ENCODE results near the gene HECW1.

DNA sequence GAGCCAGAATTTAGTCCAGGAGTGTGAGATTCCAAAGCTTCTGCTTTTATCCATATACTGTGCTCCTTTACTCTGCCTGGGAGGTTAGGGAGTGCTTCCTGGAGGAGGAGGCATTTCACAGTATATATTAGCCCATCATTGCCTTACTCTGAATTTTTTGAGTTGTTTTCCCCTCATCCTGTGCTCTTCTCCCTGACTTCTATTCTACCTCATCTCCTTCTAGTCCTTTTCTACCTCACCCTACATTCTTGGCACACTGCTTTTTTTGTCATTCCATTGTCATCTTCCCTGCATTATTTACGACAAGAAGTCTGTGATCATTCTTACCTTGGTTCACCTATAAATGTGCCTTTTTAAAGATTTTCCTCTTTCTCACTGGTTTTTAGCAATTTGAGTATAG, 491.8 kb downstream of the HECW1 start:
- TF ChIP-seq, protein P1, sequence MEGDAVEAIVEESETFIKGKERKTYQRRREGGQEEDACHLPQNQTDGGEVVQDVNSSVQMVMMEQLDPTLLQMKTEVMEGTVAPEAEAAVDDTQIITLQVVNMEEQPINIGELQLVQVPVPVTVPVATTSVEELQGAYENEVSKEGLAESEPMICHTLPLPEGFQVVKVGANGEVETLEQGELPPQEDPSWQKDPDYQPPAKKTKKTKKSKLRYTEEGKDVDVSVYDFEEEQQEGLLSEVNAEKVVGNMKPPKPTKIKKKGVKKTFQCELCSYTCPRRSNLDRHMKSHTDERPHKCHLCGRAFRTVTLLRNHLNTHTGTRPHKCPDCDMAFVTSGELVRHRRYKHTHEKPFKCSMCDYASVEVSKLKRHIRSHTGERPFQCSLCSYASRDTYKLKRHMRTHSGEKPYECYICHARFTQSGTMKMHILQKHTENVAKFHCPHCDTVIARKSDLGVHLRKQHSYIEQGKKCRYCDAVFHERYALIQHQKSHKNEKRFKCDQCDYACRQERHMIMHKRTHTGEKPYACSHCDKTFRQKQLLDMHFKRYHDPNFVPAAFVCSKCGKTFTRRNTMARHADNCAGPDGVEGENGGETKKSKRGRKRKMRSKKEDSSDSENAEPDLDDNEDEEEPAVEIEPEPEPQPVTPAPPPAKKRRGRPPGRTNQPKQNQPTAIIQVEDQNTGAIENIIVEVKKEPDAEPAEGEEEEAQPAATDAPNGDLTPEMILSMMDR (conservative IDR thresholded peaks at IDR 0.05; ENCODE audit: low read length), result no peak
- no peak for TF ChIP-seq EZH2phosphoT487 (IDR thresholded peaks at IDR 0.05; ENCODE audit: borderline replicate concordance)
